ENCODE results near the gene TUNAR.

Gene TUNAR

GRCh38 chr14:95875831-95876760 lies 536 bp upstream of the TUNAR start:
- DNase-seq = no peak

GRCh38 chr14:95877633-95878032 lies 1.0 kb downstream of the TUNAR start:
- no peak for DNase-seq

- no peak for DNase-seq
These were observed 7.7 kb downstream of the TUNAR start for GRCh38 chr14:95884377-95884776.

GRCh38 chr14:95885278-95885677 lies 8.6 kb downstream of the TUNAR start:
- no peak for DNase-seq

GRCh38 chr14:95885866-95886265 lies 9.2 kb downstream of the TUNAR start:
- no peak for DNase-seq

GRCh38 chr14:95886366-95887056 lies 9.9 kb downstream of the TUNAR start:
- no peak for DNase-seq

DNA sequence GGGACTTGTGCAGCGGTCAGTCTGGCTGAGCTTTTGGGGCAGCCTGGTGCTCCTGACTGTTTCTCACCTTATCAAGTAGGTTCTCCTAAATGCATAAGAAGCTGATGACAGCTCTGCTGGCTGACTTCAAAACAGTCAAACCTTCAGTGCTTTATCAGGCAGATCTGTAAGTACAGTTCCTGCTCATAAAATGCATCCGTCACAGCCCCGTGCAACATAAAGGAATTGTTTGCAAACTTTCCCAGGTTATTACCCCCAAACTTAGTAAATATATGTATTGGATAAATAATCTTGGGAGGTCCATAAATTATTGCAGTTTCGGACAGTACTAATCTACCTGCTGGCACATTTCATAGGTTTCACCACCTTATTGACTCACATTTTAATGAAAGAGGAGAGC lies 10.7 kb downstream of the TUNAR start:
- DNase-seq = no peak

GRCh38 chr14:95889236-95889979 lies 12.8 kb downstream of the TUNAR start:
- DNase-seq = no peak

DNA sequence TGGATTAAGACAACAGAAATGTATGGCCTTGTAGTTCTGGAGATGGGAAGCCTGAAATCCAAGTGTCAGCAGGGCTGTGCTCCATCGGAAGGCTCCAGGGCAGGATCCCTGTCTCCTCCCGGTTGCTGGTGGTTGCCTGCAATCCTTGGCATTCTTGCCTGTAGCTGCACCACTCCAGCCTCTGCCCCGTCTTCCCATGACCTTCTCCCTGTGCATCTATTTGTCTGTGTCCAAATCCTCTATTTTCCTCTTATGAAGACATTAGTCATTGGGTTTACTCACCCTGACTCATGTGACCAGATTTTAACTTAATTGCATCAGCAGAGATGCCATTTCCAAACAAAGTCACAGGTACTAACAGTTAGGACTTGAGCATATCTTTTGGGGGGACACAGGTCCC lies 15.1 kb downstream of the TUNAR start:
- no peak for DNase-seq

DNA sequence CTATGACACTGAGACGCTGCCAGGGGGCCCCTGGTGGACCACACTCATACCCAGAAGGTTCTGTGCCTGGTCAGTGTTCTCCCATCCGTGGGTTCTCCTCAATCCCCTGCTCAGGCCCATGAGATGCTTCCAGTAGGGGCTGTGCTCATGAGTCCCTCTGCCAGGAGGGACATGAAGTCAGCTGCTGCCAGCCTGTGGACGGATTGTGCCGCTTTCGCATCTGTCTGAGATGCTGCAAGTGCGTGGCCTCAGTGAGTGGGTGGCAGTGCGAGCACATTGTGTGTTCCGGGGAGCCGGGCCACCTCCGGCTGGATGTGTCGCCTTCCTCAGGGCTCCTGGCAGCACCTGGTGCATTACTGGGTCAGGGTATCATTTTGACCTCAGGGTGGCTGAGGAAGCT lies 15.5 kb downstream of the TUNAR start:
- no peak for DNase-seq

- DNase-seq = no peak
These were observed 19.1 kb downstream of the TUNAR start for GRCh38 chr14:95895720-95896119.

GRCh38 chr14:95896498-95897135 lies 20.0 kb downstream of the TUNAR start:
- DNase-seq = no peak

GRCh38 chr14:95897280-95897679 lies 20.6 kb downstream of the TUNAR start:
- no peak for DNase-seq

DNA sequence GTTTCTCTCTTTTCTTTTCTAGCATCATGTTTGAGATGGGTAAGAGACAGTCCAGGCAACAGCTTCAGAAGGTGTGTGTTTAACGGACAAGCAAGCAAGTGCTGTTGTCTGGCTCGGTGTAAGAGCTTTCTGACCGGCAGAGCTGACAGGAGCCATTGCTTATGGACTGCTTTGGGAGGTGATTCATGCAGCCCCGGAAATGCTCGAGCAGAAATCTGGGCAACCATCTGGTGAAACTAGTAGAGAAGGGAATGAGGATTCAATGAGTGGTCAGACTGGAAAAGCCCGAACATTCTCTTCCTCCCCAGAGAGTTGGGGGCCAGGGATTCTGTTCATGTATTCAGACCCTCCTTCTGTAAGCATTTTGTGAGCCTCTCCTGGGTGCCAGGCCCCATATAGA lies 24.4 kb downstream of the TUNAR start:
- DNase-seq = no peak

GRCh38 chr14:95902273-95902826 lies 25.7 kb downstream of the TUNAR start:
- no peak for DNase-seq

DNA sequence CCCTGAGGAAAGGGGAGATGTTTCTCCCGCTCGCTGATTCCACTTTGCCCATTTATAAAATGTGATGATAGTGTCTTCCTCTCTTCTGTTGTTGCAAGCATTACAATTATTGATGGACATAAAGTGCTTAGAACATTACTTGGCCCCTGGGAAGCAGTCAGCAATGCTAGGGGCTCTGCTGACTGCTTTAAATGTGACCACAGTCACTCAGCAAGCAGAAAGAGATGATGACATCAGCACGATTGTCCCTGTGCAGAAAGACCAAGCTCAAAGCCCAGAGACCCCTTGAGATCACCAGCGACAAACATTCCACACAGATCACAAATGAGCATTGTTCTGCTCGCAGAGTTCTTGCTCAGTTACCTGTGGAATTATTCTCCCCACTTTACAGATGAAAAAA lies 26.5 kb downstream of the TUNAR start:
- no peak for DNase-seq

- no peak for DNase-seq
These were observed 27.0 kb downstream of the TUNAR start for GRCh38 chr14:95903616-95904107.

DNA sequence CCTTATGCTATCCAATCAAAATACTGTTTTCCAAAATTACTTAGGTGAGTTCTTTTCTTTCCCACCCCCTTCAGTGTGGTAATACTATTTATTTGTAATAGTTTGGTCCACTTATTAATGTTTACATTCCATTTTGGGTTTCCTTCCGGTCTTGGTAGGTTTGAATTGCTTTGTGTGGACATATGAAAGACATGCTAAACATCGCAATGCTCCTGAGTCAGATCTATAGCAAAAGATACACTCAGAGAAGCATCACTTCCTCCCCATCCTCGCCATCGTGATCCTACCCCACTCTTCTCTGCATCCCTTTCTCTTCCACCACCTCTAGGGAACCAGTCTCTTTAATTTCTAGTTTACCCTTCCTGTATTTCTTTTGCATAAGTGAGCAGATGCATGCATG lies 30.0 kb downstream of the TUNAR start:
- no peak for DNase-seq

DNA sequence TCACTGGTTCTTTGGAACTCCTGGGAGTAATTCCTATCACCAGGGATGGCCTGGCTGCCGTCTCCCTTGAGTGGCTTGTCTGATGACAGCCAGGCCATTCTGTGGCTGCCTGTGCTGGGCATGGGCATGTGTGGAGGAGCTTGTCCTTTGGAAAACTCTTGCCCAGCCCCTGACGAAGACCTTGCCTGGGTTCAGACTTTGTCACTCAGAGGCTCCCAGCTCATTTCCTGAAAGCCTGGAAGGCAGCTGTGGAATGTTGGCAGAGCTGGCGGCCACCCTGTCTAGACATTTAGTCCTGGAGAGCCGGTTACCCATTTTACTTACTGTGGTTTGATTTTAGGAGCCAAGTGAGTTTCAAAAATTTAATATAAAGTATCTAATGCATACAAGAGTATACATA lies 34.0 kb downstream of the TUNAR start:
- DNase-seq = no peak

- no peak for DNase-seq
These were observed 34.8 kb downstream of the TUNAR start for GRCh38 chr14:95911456-95911855.

DNA sequence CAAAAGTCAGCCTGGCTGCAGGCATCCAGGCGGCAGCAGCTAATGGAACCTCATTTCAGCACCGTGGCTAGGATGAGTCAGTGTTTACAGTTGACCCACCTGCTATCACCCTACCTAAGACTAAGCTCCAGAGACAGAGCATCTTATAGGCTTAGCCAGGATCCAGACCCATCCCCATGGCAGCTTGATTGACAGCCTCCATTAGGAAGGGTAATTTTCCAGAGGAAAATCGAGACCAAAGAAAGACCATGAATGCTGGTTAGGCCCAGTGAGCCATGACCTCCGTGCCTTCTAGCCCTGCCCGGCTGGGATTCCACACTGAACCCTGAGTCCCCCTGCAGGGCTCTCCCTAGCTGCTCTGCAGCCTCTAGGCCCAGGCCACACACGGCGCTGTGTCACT lies 38.7 kb downstream of the TUNAR start:
- no peak for DNase-seq

DNA sequence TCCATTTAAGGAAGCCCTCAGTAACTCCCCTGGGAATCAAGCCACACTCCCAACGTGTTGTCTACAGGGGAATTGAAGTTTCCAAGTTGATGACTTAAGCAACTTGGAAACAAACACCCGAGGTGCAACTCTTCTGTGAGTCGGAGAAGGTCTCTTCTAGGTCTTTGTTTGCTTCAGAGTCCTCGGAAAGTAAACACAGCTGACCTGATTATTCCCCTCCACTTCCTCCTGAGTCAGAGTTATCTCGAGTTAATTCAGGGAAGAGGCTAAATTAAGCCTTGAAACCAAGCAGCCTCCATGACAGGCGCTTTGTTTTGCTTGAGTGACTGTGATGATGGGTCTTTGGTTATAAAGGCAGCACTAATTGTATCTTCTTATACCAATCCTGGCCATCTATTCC lies 41.8 kb downstream of the TUNAR start:
- no peak for DNase-seq

Data from GDM1 (cell line).